ENCODE measurements around the gene WDR44.
"Not testable (repeated sequence)": the region's sequence is repeated elsewhere in the genome, so short reads cannot be mapped to it uniquely, and the experiment has no call there.

Gene WDR44

GRCh38 chrX:118345464-118346257 is at the start of gene WDR44:
TSS of gene WDR44 (plus strand) at chrX:118346106. CDS start at chrX:118346504, 398 bp downstream.
- DNase-seq (ENCODE audit: low read depth in 2 of 2) = peak; percentile 75 to 87

- not testable (repeated sequence) for DNase-seq (ENCODE audit: low read depth in 2 of 2)
Measured at GRCh38 chrX:118305827-118306226, 40.1 kb upstream of the WDR44 start.

- DNase-seq (ENCODE audit: low read depth in 2 of 2) = no peak
Measured at GRCh38 chrX:118315529-118315928, 30.4 kb upstream of the WDR44 start.

GRCh38 chrX:118324588-118324987 is 21.3 kb upstream of the WDR44 start:
- DNase-seq (ENCODE audit: low read depth in 2 of 2) = no peak

GRCh38 chrX:118325453-118325852 is 20.5 kb upstream of the WDR44 start:
- no peak for DNase-seq (ENCODE audit: low read depth in 2 of 2)

GRCh38 chrX:118329175-118329574 is 16.7 kb upstream of the WDR44 start:
- no peak for DNase-seq (ENCODE audit: low read depth in 2 of 2)

- no peak for DNase-seq (ENCODE audit: low read depth in 2 of 2)
Measured at GRCh38 chrX:118337687-118338086, 8.2 kb upstream of the WDR44 start.

GRCh38 chrX:118338930-118339329 is 7.0 kb upstream of the WDR44 start:
- no peak for DNase-seq (ENCODE audit: low read depth in 2 of 2)

GRCh38 chrX:118345045-118345463 is 852 bp upstream of the WDR44 start:
- no peak for DNase-seq (ENCODE audit: low read depth in 2 of 2)

- peak in 1 of 2 donors; percentile 8 for DNase-seq (ENCODE audit: low read depth in 2 of 2)
Measured at GRCh38 chrX:118346258-118347094, 570 bp downstream of the WDR44 start.

GRCh38 chrX:118347131-118347530 is 1.2 kb downstream of the WDR44 start:
- no peak for DNase-seq (ENCODE audit: low read depth in 2 of 2)

GRCh38 chrX:118347736-118348135 is 1.8 kb downstream of the WDR44 start:
- no peak for DNase-seq (ENCODE audit: low read depth in 2 of 2)

- DNase-seq (ENCODE audit: low read depth in 2 of 2) = no peak
Measured at GRCh38 chrX:118348186-118348810, 2.4 kb downstream of the WDR44 start.

- no peak for DNase-seq (ENCODE audit: low read depth in 2 of 2)
Measured at GRCh38 chrX:118349188-118349587, 3.3 kb downstream of the WDR44 start.

GRCh38 chrX:118350221-118350620 is 4.3 kb downstream of the WDR44 start:
- no peak for DNase-seq (ENCODE audit: low read depth in 2 of 2)

GRCh38 chrX:118350706-118351105 is 4.8 kb downstream of the WDR44 start:
- no peak for DNase-seq (ENCODE audit: low read depth in 2 of 2)

- DNase-seq (ENCODE audit: low read depth in 2 of 2) = no peak
Measured at GRCh38 chrX:118352566-118352965, 6.7 kb downstream of the WDR44 start.

- no peak for DNase-seq (ENCODE audit: low read depth in 2 of 2)
Measured at GRCh38 chrX:118353081-118353850, 7.4 kb downstream of the WDR44 start.

GRCh38 chrX:118355225-118355920 is 9.5 kb downstream of the WDR44 start:
- DNase-seq (ENCODE audit: low read depth in 2 of 2) = no peak

- no peak for DNase-seq (ENCODE audit: low read depth in 2 of 2)
Measured at GRCh38 chrX:118356154-118356701, 10.3 kb downstream of the WDR44 start.

Measured in stimulated activated CD4-positive, alpha-beta T cell treated with anti-CD3 and anti-CD28 coated beads, Interleukin-1b, Interleukin-23, amount 100 ng/mL, for 1 hour (primary cell).